Heart left ventricle (tissue), 16 donors: Measurements from ENCODE around the gene WNT11. TPM values are rescaled to one million over a fixed set of nuclear protein-coding genes. Genes with fewer than 3 reads are reported as not detected.

Source experiments
- ATAC-seq, 4 donors: fragments of 200-7000 bp; cut with Tn5 transposase; one replicate each; pipeline ENCODE4 v1.9.1; 2020 to 2022; ENCODE audit warnings: moderate library complexity in 4 of 4, mild to moderate bottlenecking in 3 of 4, moderate number of reproducible peaks in 1 of 4
- DNase-seq, 5 donors: peaks; one replicate each; pipeline ENCODE4 v3.0.0-alpha.2; 2020
- H3K27ac ChIP-seq, 12 donors: fragments of 200-600 bp; sonication (generic) in 4 of 12; one replicate each; pipeline versions ENCODE4 v1.5.0 to v1.8.0; 2016 to 2022; ENCODE audit warnings: mild to moderate bottlenecking in 2 of 12
- H3K27me3 ChIP-seq, 9 donors: fragments of 200-600 bp; sonication (generic) in 2 of 9; one replicate each; pipeline versions ENCODE4 v1.5.1 to v1.8.0; 2016 to 2022; ENCODE audit warnings: mild to moderate bottlenecking in 3 of 9
- H3K36me3 ChIP-seq, 9 donors: fragments of 200-600 bp; sonication (generic) in 2 of 9; one replicate each; pipeline versions ENCODE4 v1.5.0 to v1.8.0; 2018 to 2022; ENCODE audit warnings: mild to moderate bottlenecking in 2 of 9
- H3K4me1 ChIP-seq, 12 donors: fragments of 200-600 bp; sonication (generic) in 4 of 12; one replicate each; pipeline versions ENCODE4 v1.5.0 to v1.8.0; 2016 to 2022; ENCODE audit warnings: mild to moderate bottlenecking in 3 of 12
- H3K4me3 ChIP-seq, 12 donors: fragments of 200-600 bp; sonication (generic) in 4 of 12; one replicate each; pipeline versions ENCODE4 v1.5.0 to v1.8.0; 2017 to 2022; ENCODE audit warnings: mild to moderate bottlenecking in 9 of 12, moderate library complexity in 4 of 12
- H3K9me3 ChIP-seq, 12 donors: fragments of 200-600 bp; sonication (generic) in 4 of 12; one replicate each; pipeline versions ENCODE4 v1.5.0 to v1.8.0; 2016 to 2022; ENCODE audit warnings: mild to moderate bottlenecking in 1 of 12
- POLR2A ChIP-seq, 2 donors: fragments of 450-650 bp; IDR thresholded peaks; one replicate each; pipeline ENCODE4 v1.6.1; 2017; ENCODE audit warnings: antibody characterized with exemption in 2 of 2, mild to moderate bottlenecking in 2 of 2, moderate library complexity in 2 of 2
- WGBS, 4 donors: extraction: QIAGEN DNeasy Blood & Tissue Kit in 2 of 4; methylation state at CpG; one replicate each; pipeline versions ENCODE4 v1.1.5 to v1.1.7; 2013 to 2018; 5-methylcytosine and 5-hydroxymethylcytosine counted together
- intact Hi-C, 10 donors: fragments of 100-400 bp; cut with DNase I; formaldehyde crosslinking; loops; one replicate each; pipeline versions ENCODE4 v1.11.1 to v1.14.2; 2022
- polyA plus RNA-seq, 2 donors: library from polyadenylated mRNA; stranded (reverse); fragments of 200-250 nt; gene quantifications; one replicate each; pipeline ENCODE4 v1.2.3, GENCODE V29; 2013
- total RNA-seq, 9 donors: library from RNA; depleted of rRNA in 2 of 9; stranded (reverse); fragments of >200 nt in 2 of 9; fragmentation: NEBNext Ultra II Directional in 3 of 9; extraction: Animal tissue kit (Norgen Biotek cat#: 25700) in 3 of 9; gene quantifications; one replicate each; pipeline versions ENCODE4 v1.1.0 to v1.2.4, GENCODE V29; 2016 to 2023
- TF ChIP-seq, protein P1 (sequence below), 12 donors: fragments of 200-600 bp; sonication (generic) in 4 of 12; IDR thresholded peaks; one replicate each; pipeline versions ENCODE4 v1.5.0 to v1.8.0; 2018 to 2022; ENCODE audit warnings: antibody characterized with exemption in 12 of 12, mild to moderate bottlenecking in 5 of 12
- donor health status: ischemic (EF 13 %, LVEDD 7.1; RV severe dilation, severe dysfunction).
- donor health status: healthy with polysubstance abuse.
- donor health status: DM: no; HTN: yes; CAD: no.
- donor health status: DM: no; HTN: no; CAD: no.
- donor health status: ischemic (EF 25% LVEDD 6.9; RV normal size, moderate dysfunction).
- donor health status: ischemic (EF 25% LVEDD 5.7; RV mildly dilated, moderate dysfunction).
- donor health status: healthy.
- donor health status: DM: yes; HTN: yes; CAD: no.
- donor health status: ischemic (EF 35%, LVEDD 5.7; RV mildly dilated, moderate dysfunction).
- donor health status: nonischemic (EF 11% LVEDD 7.7; RV severe dilation, severe dysfunction).
- donor health status: DM: yes; HTN: yes; CAD: no.
- donor health status: PGD.
- donor health status: ischemic (EF 29% LVEDD 5.4; RV normal size, mild dysfunction).
- donor health status: nonischemic (EF 23%, LVEDD 6.1; RV moderate dilation, normal function).

The WNT11 gene
- total and polyA plus RNA-seq, 11 donors: 3.8 to 20.9 (median 8.1) TPM

- Histone ChIP-seq H3K27ac (no peak overlapping the region), H3K36me3 (peaks cover 0 to 35% (median 18%) of the 10 kb centered on the region in 9 donors), H3K4me3 (no peak overlapping the region), H3K4me1 (peaks cover 0 to 20% (median 5%) of the 10 kb centered on the region in 12 donors), H3K9me3 (no peaks in the 10 kb centered on the region), H3K27me3 (no peaks in the 10 kb centered on the region)
- ATAC-seq (peak; percentile 78 to 84 (median 81)), DNase-seq (peak in 2 of 5 donors; percentile 62)
- TF ChIP-seq, protein P1, sequence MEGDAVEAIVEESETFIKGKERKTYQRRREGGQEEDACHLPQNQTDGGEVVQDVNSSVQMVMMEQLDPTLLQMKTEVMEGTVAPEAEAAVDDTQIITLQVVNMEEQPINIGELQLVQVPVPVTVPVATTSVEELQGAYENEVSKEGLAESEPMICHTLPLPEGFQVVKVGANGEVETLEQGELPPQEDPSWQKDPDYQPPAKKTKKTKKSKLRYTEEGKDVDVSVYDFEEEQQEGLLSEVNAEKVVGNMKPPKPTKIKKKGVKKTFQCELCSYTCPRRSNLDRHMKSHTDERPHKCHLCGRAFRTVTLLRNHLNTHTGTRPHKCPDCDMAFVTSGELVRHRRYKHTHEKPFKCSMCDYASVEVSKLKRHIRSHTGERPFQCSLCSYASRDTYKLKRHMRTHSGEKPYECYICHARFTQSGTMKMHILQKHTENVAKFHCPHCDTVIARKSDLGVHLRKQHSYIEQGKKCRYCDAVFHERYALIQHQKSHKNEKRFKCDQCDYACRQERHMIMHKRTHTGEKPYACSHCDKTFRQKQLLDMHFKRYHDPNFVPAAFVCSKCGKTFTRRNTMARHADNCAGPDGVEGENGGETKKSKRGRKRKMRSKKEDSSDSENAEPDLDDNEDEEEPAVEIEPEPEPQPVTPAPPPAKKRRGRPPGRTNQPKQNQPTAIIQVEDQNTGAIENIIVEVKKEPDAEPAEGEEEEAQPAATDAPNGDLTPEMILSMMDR (IDR thresholded peaks at IDR 0.05): no peak
- no peak for TF ChIP-seq POLR2A (IDR thresholded peaks at IDR 0.05)
- 85 to 92% (median 87%) methylated on average over 22 of the region's 22 CpGs for WGBS, 4 donors
- intact Hi-C loops: loop anchor here in 1 of 10 donors (10.0 kb wide), 1 partner anchor 416 kb away; no protein-coding TSS in a partner anchor
Measured at GRCh38 chr11:76140912-76141574, 65.3 kb downstream of the WNT11 start.

DNA sequence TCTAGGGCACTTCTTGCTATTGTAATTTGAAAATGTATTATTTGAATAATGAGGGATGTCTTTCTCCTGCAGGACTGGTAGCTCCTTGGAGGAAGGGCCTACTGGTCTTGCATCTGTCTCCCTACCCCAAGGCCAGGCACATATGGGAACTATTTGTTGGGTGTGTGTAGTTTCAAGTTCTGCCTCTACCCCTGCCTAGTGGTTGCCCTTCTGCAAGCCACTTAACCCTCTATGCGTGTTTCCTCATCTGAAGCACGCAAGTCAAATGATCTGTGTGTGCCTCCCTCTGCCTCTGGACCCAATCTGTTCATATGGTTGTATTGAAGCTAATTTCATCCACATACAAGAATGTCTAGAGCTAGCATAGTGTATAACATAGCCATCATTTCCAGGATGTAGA lies 67.0 kb downstream of the WNT11 start:
- ATAC-seq: peak in 1 of 4 donors; percentile 43
- peaks cover 0 to 30% (median 11%) of the 10 kb centered on the region in 12 donors for H3K4me1 ChIP-seq
- intact Hi-C loops: no loop called here
- no peaks in the 10 kb centered on the region for H3K9me3 ChIP-seq
- H3K36me3 ChIP-seq: peaks cover 0 to 35% (median 18%) of the 10 kb centered on the region in 9 donors
- H3K27ac ChIP-seq: no peak overlapping the region
- H3K27me3 ChIP-seq: no peaks in the 10 kb centered on the region
- 89 to 96% (median 95%) methylated on average over 2 of the region's 2 CpGs for WGBS, 4 donors
- no peak for TF ChIP-seq POLR2A (IDR thresholded peaks at IDR 0.05)
- TF ChIP-seq, protein P1 (IDR thresholded peaks at IDR 0.05): no peak
- no peak overlapping the region for H3K4me3 ChIP-seq
- no peak for DNase-seq

Other genes with a start within 250 kb of the WNT11 start
- gene THAP12, start 174.6 kb upstream of the WNT11 start, total RNA-seq: 10 to 100 TPM; 14.2 to 29.3 (median 19.5) TPM
- 10 to 100 TPM in 1 of 2 donors, 1 to 10 TPM in 1; 9.5 to 17.9 TPM for gene THAP12, start 174.6 kb upstream of the WNT11 start, polyA plus RNA-seq
- gene GVQW3, start 174.8 kb upstream of the WNT11 start, total RNA-seq: 1 to 10 TPM in 6 of 9 donors, under 1 TPM in 3; 0.19 to 2.3 (median 1.2) TPM
- gene GVQW3, start 174.8 kb upstream of the WNT11 start, polyA plus RNA-seq: under 1 TPM; 0.33 to 0.65 TPM
- 10 to 100 TPM; 14.5 to 37.6 (median 18.6) TPM for gene EMSY, start 238.5 kb upstream of the WNT11 start, total RNA-seq
- 10 to 100 TPM in 1 of 2 donors, 1 to 10 TPM in 1; 5.8 to 10.2 TPM for gene EMSY, start 238.5 kb upstream of the WNT11 start, polyA plus RNA-seq